NCI-H1930 (cell line): ENCODE results near the gene CBARP.

Experiments used
- DNase-seq, 2 experiments: peaks; one replicate each; lab custom pipeline; 2025; lab: John Stamatoyannopoulos, UW

CBARP gene

DNA sequence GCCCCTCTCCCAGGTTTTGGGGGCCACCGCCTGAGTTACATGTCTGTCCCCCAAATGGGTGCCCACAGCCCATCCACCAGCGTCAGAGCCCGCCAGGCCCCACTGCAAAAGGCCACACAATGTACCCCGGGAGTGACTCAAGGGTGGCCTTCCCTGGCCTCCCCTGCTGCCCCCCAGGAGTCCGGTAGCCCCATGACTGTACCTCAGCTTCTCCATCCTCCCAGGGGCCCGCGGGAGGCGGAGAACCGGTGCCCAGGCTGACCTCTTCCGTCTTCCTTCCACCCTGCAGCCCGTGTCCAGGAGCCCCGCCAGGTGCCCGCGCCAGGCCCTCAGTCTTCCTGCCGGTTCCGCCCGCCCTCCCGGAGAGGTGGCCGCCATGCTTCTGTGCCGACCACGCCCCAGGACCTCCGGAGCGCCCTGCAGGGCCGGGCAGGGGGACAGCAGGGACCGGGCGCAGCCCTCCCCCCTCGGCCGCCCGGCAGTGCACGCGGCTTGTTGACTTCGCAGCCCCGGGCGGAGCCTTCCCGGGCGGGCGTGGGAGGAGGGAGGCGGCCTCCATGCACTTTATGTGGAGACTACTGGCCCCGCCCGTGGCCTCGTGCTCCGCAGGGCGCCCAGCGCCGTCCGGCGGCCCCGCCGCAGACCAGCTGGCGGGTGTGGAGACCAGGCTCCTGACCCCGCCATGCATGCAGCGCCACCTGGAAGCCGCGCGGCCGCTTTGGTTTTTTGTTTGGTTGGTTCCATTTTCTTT lies 10.3 kb downstream of the CBARP start:
- no peak for DNase-seq

DNA sequence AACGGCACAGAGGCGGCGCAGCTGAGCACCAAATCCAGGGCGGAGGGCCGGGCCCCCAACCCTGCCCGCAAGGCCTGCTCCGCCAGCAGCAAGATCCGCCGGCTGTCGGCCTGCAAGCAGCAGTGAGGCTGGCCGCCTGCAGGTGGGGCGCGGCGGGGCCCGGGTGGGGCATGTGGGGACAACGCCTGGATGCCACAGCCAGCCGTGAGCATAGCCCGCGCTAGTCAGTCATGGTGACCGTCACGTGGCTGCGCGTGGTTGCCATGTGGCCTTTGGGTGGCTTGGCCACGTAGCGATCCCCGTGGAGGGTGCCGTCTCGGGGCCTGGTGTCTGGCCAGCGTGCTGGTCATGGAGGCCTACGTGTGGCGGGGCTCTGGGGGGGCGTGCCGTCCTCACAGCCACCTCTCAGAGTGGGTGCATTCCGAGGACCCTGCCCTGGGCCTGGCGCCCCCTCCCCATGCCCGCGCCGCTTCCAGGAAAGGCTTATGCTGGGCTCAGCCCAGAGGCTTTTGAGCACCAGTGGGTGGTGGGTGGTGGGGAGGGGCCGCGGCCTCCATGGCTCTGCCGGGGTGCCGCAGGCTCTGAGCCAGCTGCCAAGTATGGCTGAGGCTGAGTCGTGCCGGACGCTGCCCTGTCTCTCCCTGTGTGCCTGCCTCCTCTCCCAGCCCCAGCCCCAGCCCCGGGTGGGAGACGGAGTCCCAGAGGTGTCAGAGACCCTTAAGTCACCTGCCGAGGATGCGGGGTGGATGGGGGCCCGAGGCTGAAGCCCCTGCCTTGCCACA lies 11.1 kb downstream of the CBARP start:
- no peak for DNase-seq

DNA sequence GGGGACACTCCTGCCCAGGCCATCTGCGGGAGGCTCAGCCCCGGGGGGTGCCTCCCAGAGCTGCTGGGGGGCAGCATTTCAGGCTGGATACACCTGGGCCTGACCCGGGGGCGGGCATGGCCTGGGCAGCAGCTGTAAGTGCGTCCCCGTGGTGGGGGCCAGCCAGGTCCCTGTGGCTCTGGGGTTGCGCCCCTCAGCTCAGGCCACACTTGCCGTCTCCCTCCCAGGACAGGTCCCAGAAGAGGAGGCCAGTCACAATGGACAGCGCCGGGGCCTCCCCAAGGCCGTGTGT lies 11.6 kb downstream of the CBARP start:
- no peak for DNase-seq

DNA sequence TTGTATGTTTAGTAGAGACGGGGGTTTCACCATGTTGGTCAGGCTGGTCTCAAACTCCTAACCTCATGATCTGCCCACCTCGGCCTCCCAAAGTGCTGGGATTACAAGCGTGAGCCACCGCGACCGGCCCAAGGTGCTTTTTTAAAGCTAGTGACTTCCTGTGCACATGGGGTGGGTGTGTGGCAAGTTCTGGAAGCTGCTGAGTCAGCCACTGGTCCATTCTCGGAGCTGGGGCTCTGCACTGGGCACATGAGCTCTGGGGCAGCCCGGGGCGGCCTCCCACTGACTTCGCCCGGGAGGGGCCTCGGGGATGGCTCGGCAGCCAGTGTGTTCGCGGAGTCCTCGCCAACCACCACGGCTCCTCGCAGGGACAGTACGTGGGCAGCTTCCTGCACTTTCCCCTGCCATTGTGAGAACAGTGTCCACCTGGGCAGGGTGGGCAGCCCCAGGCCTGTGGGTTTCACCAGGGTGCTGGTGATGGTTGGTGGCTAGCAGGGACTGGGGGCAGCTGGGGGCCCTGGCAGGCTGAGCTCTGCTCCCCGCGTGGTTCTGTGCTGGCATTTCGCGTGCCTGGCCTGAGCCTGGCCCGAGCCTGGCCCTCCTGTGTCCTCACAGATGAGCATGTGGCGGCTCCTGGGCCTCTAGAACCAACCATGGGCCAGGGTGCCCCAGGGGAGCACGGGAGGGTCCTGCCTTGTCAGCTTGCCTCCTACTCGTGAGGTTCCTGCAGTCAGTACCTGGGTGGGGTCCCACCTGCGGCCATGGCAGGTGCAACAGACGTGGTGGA lies 12.2 kb downstream of the CBARP start:
- DNase-seq, result no peak

DNA sequence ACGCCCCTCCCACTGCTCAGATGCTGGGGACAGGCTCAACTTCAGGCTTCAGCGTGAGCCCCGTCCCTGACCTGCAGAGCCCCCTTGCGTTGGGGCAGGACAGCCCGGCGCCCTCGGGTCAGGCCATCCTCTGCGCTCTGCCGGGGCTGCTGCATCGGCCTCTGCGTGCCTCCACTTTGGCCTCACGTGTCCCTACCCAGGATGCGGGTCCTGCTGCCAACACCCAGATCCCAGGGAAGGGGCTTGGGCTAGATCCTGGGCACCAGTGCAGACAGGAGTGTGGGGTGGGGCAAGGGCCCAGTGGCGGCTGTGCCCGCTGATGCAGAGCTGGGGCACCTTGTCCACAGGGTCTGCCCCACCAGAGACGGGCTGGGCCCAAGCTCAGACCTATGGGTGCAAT lies 13.0 kb downstream of the CBARP start:
- DNase-seq, result no peak

DNA sequence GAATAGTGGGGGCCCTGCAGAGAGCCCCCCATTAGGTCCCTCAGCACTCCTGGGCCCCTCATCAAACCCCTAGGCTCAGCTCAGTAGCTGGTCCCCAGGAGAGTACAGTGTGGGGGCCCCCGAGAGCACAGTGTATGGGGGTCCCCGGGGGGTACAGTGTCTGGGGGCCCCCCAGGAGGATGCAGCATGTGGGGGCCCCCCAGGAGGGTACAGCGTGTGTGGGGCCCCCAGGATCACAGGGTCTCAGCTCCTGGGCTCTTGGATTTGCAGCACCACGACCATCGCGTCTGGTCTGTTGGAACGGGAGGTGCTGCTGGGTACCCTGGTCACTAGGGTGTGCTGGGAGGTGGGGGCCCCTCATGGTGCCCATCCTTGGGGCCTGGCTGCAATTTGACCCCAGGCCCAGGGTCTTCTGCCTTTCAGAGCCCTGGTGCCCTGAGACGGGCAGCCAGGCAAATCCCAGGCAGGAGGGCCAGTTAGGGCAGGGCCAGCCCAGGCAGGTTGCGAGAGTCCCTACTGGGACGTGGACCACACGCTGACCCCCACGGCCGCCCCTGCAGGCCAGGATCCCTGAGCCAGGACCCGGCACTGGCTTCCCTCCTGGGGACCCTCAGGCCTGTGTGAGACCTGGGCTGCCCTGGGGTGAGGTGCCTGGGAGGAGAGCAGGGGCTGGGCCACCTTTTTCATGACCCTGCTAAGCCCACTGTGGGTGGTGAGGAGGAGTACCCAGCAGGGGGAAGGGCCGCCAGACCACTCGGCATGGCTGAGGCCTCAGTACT lies 13.6 kb downstream of the CBARP start:
- no peak for DNase-seq

DNA sequence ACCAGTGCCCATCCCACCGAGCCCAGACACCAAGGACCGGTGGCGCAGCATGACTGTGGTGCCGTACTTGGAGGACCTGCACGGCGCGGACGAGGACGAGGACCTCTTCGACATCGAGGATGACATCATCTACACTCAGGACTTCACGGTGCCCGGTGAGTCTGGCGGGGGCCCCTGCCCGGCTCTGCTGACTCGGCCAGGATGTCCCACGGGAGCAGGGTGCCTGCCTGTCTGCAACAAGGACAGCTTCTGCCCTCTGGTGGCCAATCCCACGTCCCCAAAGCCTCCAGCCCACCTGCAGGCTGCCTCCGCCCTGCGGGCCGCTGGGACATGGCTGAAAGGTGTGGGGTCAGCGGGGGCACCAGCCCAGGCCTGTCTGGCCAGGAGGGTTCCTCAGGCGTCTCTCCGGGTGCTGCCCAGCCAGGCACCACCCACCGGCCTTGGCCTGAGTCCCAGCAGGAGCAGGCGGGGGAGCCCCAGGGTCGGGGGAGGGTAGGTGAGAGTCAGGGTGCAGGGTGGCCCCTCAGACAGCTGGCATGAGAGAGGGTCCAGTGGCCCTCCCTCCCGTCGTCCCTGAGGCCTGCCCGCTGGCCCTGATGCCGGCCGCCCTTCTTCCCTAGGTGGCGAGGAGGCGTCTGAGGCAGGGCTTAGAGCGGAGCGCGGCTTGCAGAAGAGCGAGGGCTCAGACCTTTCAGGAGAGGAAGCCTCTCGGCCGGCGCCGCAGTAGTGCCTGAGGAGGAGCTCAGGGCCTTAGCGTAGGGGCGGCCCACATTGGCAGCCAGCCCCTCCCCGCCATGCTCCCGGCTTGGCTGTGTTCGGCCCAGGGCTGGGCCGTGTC lies 14.6 kb downstream of the CBARP start:
- no peak for DNase-seq

DNA sequence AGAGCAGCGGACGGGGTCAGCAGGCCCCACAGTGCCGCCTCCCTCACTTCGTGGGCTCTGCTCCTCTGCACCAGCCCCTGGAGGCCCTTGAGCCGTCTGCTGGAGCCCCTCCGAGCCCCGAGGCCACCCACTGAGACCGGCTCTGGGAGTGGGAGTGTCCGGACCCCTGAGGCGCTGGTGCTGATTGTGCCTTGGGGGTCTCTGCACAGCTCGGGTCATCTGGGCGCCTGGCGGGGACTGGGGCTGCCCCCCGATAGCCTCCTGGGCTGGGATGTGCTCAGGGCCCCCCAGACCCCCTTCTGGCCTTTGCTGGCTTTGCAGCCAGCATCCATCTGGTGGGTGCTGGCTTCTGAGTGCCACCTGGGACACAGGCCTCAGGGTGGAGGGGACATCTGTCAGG lies 15.4 kb downstream of the CBARP start:
- DNase-seq, result no peak

DNA sequence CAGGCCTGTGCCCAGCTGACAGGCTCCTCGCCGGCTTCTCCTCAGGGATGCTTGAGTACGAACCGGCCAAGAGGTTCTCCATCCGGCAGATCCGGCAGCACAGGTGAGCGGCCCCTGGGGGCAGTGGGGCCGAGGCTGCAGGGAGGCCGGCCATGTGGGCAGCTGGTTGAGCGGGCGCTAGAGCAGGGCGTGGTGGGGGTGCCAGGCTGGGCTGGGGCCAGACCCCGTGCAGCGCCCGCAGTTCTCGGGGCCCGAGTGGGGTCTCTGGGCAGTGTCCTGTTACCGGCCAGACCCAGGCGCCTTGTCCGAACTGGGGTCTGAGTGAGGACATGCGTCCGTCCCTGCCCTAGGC lies 15.9 kb downstream of the CBARP start:
- DNase-seq, result no peak

DNA sequence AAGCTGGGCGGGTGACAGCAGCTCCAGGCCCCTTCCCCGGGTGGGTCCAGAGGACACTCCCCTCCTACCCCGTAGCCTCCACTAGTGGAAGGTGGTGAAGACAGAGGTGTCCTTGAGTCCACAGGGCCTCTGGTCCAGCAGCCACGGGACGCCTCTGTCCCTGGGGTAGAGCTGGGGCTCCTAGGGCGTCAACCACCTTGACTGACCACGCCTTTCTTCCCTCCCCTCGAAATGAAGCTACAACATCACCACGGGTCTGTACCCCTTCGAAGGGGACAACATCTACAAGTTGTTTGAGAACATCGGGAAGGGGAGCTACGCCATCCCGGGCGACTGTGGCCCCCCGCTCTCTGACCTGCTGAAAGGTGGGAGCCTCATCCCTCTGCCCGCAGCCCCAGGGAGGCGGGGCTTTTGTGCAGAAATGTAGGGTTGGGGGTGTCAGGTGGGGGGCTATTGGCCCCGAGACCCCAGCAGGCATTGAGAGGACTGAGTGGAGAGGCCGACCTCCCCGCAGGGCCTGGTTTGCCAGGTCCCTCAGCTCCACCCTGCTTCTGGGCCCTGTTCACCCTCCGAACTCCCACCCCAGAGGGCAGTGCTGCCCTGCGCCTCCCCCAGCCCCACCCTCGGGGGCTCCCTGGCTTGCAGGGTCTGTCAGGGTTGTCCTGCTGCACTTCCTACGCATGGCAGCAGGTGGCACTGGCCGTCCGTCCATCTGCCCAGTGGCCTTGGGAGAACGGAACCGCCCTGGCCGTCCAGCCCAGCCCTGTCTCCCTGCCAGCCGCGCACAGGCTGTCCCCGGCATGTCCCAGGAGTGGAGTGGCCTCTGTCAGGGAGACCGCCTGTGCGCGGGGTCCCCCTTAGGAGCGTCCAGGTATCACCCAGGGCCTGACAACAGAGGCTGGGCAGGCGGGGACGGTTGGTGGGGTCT lies 16.6 kb downstream of the CBARP start:
- DNase-seq, result no peak

DNA sequence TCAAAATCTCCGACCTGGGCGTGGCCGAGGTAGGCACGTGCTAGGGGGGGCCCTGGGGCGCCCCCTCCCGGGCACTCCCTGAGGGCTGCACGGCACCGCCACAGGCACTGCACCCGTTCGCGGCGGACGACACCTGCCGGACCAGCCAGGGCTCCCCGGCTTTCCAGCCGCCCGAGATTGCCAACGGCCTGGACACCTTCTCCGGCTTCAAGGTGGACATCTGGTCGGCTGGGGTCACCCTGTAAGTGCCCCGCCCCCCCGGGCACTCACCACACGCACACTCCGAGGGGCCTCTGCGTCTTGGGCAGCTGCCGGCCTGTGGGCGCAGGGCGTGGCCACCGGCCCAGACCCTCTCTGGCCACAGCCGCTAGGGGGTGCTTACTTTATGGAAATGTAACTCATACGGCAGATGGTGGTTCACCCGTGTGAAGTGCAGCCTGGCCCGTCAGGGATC lies 17.3 kb downstream of the CBARP start:
- DNase-seq, result no peak

DNA sequence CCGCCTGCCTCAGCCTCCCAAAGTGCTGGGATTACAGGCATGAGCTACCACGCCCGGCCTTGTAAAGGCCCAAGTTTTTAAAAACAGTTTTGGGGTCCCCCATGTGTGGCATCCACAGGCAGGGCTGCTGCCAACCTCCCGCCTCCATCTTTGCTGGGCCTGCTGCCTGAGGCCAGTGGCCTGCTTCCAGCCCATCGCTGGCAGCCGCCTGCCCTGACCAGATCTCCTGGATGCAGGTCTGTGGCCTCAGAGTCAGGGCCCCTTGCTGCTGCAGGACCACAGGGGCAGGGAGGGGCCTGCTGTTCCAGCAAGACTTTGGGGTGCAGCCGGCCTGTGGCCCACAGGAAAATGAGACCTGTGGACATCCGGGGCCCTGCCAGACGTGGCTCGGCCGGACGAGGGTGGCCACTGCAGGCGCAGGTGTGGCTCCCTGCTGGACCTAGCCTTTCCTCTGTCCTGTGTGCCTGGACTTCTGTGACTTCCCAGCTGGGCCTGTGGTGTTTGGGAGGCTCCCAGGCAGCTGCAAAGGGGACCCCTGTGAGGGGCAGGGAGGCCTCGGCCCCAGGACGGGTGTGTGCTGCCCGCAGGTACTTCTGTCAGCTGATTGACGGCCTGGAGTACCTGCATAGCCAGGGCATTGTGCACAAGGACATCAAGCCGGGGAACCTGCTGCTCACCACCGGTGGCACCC lies 17.9 kb downstream of the CBARP start:
- no peak for DNase-seq

DNA sequence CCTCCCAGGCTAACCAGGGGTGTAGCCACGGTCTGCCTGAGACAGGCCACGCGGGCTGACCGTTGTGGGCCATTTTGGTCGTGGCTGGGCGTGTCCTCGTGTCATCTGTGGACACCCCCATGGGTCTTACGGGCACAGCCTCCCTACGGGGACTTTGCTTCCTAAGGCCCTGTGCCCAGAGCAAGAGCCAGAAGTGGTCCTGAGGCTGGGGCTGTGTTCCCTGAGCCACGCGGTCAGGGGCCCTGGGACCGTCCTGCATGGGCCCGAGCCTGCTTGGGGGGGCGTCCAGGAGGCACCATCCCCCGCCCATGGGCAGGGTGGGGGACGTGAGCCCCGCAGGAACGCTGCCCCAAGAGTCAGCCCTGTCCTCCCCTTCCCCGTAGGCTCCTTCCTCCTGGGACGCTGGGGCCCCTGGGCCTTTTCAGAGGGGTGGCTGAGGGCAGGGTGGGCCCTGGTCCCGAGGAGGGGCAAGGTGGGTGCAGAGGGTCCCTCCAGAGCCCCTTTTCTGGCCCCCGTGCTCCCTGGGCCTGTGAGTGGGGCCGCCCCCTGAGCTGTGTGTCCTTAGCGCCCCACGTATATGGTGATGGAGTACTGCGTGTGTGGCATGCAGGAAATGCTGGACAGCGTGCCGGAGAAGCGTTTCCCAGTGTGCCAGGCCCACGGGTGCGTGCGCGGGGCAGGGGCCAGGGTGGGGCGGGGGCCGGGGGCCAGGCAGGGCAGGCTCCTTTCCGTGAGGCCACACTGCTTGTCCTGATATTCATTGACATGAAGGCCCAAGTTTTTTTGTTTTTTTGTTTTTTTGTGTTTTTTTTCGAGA lies 18.8 kb downstream of the CBARP start:
- DNase-seq, result no peak

DNA sequence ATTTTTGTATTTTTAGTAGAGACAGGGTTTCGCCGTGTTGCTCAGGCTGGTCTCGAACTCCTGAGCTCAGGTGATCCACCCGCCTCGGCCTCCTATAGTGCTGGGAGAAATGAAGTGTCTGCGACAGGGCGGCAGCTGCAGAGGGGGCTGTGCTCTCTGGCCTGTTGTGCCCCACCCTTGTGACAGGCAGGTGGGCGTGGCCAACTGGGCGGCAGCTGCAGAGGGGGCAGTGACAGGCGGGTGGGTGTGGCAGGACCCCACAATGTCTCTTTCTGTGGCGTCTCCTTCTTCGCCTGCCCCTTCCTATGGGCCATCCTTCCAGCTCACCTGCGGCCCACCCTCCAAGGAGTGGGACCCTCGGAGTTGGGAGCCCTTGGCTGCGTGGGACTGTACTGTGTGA lies 20.4 kb downstream of the CBARP start:
- DNase-seq, result no peak

DNA sequence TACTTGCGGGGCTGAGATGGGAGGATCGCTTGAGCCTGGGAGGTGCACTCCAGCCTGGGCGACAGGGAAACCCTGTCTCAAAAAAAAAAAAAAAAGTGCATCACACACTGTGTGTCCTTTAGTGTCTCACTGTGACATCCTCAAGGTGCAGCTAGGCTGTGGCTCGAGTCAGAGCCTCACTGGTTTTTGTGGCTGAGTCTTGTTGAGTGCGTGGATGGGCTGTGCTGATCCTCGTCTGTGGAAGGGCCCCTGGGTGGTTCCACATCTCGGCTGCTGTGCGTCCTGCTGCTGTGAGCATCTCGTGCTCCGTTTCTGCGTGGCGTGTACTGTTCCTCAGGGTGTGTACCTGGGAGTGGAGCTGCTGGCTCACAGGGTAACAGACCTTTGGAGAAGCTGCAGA lies 21.0 kb downstream of the CBARP start:
- DNase-seq, result no peak

DNA sequence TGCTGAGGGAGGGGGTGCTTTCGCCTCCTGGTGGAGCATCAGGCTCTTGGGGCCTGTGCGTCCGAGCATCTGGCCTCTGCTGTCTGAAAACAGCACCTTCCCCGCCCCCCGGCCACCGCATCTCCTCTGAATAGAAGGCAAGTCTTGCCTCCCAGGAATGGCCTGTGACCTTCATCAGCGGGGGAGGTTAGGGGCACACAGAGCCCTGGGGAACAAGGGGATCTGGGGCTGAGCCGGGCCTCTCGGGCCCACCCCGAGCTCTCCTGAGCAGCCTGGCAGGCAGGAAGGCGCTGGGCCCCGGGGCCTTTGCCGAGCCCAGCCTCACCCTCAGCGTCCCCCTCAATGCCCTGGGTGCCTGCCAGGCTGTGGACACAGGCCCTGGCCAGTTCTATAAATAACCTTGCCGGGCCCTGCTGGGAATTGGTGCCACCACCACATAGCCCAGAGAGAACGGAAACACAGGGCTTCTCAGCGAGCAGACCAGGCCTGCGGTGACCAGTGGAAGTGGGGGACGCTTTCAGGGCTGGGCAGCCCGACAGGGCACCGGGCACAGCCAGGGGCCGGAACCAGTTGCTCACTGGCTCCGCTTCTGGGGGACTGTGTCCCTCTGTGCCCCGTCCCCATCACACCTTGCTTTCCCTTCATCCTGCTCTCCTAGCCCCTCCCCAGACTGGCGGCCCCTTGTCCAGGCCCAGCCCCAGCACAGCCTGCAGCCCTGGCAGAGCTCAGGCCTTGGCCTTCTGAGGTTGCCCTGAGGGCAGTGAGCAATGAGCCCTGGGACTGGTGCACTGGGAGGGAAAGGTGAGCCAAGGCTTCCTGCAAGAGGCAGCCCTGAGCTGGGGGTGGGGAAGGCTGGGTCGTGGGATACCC lies 22.7 kb downstream of the CBARP start:
- no peak for DNase-seq

DNA sequence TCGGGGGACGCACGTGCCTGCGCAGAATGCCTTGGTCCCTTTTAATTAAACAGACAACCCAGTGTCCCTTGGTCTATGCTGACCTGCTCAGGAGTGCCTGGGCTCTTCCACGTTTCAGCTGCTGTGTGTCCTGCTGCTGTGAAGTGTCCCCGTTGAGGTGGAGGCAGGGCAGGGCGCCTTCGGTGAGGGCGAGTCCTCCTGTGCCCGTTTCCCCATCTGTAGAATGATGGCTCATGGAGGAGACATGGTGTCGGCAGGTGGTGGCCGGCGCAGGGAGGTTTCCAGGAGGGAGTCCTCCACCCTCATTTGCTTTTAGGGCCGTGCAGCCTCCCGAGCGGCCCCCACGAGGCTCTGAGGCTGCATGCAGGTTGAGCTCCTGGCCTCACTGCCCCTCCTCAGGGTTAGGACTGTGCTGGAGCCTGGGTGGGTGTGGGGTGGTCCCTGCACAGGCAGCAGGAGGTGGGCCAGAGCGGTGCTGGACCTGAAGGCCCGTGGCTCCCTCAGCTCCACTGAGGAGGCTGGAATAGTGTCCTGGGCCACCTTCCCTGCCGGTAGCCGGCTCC lies 23.4 kb downstream of the CBARP start:
- no peak for DNase-seq
